SH-SY5Y (cell line): ENCODE measurements around the gene FCN3.

Experiments
- GATA2 ChIP-seq: IDR thresholded peaks from 2 replicates; pipeline ENCODE4 v1.6.1; 2011; ENCODE audit warnings: mild to moderate bottlenecking, low read depth, low read length
- GATA3 ChIP-seq: IDR thresholded peaks from 2 replicates; pipeline ENCODE4 v1.6.1; 2011; ENCODE audit warnings: low read depth, mild to moderate bottlenecking, low read length, moderate library complexity

The FCN3 gene

GRCh38 chr1:27403065-27403726 lies 28.6 kb upstream of the FCN3 start:
- TF ChIP-seq GATA3 (no peak), GATA2 (no peak)

DNA sequence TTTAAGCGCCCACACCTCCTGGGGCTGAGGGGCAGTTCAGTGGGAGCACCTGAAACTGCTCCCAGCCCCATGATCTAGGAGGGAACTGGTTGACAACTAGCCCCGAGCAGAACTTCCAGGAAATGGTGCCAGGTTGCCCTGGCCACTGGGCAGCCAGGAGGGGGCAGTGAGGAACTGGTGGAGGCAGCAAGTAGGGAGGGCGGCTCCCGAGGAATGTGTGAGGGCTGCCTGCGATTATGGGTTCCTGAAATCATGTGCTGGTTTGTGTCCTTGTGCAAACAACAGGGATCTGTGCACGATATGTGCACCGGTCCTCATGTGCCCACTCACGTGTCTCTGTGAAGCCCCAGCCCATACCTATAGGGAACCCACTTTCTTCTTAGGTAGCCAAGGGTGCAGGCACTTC lies 27.7 kb upstream of the FCN3 start:
- TF ChIP-seq GATA3 (no peak), GATA2 (no peak)

DNA sequence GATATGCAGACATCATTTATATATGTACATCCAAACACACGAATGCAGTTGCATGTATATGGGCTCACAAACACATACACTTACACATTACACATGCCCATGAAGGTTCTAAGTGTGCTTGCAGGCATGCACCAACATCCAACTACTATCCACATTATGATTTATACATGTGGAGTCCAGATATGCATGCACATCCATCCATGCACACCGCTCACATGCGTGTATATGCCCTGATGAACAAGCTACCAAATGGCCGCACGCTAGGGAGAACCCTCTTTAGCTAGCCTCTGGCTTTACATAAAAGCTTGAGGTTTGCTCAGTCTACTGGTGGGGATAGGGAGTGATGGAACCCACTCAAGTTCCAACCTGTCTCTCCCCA lies 26.3 kb upstream of the FCN3 start:
- TF ChIP-seq GATA2 (no peak), GATA3 (no peak)

GRCh38 chr1:27400082-27400962 lies 25.7 kb upstream of the FCN3 start:
- TF ChIP-seq GATA2 (no peak), GATA3 (no peak)

GRCh38 chr1:27399251-27400025 lies 24.8 kb upstream of the FCN3 start:
- TF ChIP-seq GATA3, result no peak
- no peak for TF ChIP-seq GATA2

- TF ChIP-seq GATA2, result no peak
- no peak for TF ChIP-seq GATA3
These were observed 24.0 kb upstream of the FCN3 start for GRCh38 chr1:27398405-27399149.

GRCh38 chr1:27397749-27398148 lies 23.1 kb upstream of the FCN3 start:
- no peak for TF ChIP-seq GATA3
- no peak for TF ChIP-seq GATA2

GRCh38 chr1:27397110-27397509 lies 22.5 kb upstream of the FCN3 start:
- TF ChIP-seq GATA3 (no peak), GATA2 (no peak)

DNA sequence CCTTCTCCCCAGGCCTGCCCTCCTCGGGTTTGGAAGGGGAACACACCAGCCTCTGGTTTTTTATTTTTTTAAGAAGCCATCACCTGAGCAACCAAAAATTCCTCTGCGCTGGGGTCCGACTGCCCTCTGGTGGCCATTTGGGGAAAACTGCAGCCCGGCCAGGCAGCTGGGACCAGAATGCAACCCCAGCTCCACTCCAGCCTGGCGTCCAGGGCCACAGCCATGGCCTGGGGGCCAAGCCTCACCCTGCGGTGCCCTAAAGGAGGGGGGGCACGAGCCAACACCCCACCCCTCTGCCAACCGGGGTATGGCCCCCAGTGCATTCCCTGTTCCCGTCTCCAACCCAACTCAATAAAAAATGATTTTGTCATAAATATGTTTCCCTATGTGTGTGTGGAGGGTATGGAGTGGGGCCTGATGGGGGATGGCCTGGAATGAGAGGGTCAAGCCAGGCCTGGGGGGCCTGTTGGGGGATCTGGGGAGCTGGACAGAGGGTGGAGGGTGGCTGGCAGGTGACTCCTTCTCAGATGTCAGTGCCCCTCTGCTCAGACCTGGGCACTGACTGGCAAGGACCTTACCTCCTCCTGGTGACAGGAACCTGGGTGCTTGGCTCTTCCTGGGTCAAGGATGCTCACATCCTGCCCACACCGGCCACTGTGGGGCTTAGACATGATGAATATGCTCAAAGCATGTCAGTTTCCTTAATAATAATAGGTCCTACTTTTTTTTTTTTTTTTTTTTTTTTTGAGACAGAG lies 21.0 kb upstream of the FCN3 start:
- TF ChIP-seq GATA2, result no peak
- TF ChIP-seq GATA3, result no peak

- TF ChIP-seq GATA3, result no peak
These were observed 20.3 kb upstream of the FCN3 start for GRCh38 chr1:27394925-27395324.

GRCh38 chr1:27394282-27394658 lies 19.6 kb upstream of the FCN3 start:
- TF ChIP-seq GATA2 (no peak), GATA3 (no peak)

DNA sequence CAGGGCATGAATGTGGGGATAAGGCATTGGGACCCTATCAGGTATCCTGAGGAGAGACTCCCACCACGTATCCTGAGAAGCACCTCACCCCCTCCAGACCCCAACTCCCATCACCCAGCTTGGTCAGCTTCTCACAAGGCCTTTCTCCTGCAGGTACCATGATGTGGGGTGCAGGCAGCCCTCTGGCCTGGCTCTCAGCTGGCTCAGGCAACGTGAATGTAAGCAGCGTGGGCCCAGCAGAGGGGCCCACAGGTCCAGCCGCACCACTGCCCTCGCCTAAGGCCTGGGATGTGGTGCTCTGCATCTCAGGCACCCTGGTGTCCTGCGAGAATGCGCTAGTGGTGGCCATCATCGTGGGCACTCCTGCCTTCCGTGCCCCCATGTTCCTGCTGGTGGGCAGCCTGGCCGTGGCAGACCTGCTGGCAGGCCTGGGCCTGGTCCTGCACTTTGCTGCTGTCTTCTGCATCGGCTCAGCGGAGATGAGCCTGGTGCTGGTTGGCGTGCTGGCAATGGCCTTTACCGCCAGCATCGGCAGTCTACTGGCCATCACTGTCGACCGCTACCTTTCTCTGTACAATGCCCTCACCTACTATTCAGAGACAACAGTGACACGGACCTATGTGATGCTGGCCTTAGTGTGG lies 19.1 kb upstream of the FCN3 start:
- TF ChIP-seq GATA2 (no peak), GATA3 (no peak)

DNA sequence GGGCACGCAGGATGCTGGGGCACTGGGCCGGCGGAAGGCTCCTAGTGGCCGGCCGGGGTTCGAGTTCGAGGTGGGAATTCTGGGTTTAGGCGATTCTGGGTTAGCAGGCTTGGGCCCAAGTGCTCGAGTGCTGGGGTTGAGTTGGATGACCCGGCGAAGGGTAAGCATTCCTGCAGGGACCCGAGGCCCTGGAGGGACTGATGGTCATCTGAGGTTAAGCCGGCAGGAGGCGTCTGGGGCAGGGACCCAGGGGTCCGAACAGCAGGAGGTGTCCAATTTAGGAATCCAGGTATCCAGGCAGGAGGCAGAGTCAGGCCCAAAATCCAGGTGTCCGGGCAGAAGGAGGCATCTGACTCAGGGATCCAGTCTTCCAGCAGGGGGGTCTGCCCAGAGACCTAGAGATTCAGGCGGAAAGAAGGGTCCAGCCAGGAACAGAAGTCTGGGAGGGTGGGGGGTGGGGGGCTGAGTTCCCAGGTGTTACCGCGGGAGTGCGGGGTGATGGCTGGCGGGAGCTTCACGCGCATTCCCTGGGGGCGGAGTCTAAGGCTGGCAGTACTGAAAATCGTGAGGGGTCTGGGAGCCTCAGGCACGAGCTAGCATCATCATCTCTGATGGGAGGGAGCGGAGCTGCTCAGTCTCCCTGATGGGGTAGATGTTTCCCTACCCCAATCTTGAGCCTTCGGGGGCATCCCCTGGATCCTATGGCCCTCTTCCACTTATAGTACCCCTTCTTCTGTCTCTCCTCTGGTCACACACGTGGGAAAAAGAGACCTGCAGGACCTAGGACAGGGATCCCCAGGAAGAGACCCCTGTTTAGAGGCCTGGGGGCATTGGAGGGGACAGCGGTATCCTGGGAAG lies 18.4 kb upstream of the FCN3 start:
- TF ChIP-seq GATA3, result no peak
- no peak for TF ChIP-seq GATA2
